Heart left ventricle (tissue), 16 donors: ENCODE results near the gene LEMD3. TPM values are rescaled to one million over a fixed set of nuclear protein-coding genes. Genes with fewer than 3 reads are reported as not detected.

ENCODE experiments used
- ATAC-seq, 4 donors: fragments of 200-7000 bp; cut with Tn5 transposase; one replicate each; pipeline ENCODE4 v1.9.1; 2020 to 2022; ENCODE audit warnings: moderate library complexity in 4 of 4, mild to moderate bottlenecking in 3 of 4, moderate number of reproducible peaks in 1 of 4
- DNase-seq, 5 donors: peaks; one replicate each; pipeline ENCODE4 v3.0.0-alpha.2; 2020
- H3K27ac ChIP-seq, 12 donors: fragments of 200-600 bp; sonication (generic) in 4 of 12; one replicate each; pipeline versions ENCODE4 v1.5.0 to v1.8.0; 2016 to 2022; ENCODE audit warnings: mild to moderate bottlenecking in 2 of 12
- H3K27me3 ChIP-seq, 9 donors: fragments of 200-600 bp; sonication (generic) in 2 of 9; one replicate each; pipeline versions ENCODE4 v1.5.1 to v1.8.0; 2016 to 2022; ENCODE audit warnings: mild to moderate bottlenecking in 3 of 9
- H3K36me3 ChIP-seq, 9 donors: fragments of 200-600 bp; sonication (generic) in 2 of 9; one replicate each; pipeline versions ENCODE4 v1.5.0 to v1.8.0; 2018 to 2022; ENCODE audit warnings: mild to moderate bottlenecking in 2 of 9
- H3K4me1 ChIP-seq, 12 donors: fragments of 200-600 bp; sonication (generic) in 4 of 12; one replicate each; pipeline versions ENCODE4 v1.5.0 to v1.8.0; 2016 to 2022; ENCODE audit warnings: mild to moderate bottlenecking in 3 of 12
- H3K4me3 ChIP-seq, 12 donors: fragments of 200-600 bp; sonication (generic) in 4 of 12; one replicate each; pipeline versions ENCODE4 v1.5.0 to v1.8.0; 2017 to 2022; ENCODE audit warnings: mild to moderate bottlenecking in 9 of 12, moderate library complexity in 4 of 12
- H3K9me3 ChIP-seq, 12 donors: fragments of 200-600 bp; sonication (generic) in 4 of 12; one replicate each; pipeline versions ENCODE4 v1.5.0 to v1.8.0; 2016 to 2022; ENCODE audit warnings: mild to moderate bottlenecking in 1 of 12
- POLR2A ChIP-seq, 2 donors: fragments of 450-650 bp; IDR thresholded peaks; one replicate each; pipeline ENCODE4 v1.6.1; 2017; ENCODE audit warnings: antibody characterized with exemption in 2 of 2, mild to moderate bottlenecking in 2 of 2, moderate library complexity in 2 of 2
- whole genome bisulfite sequencing, 4 donors: extraction: QIAGEN DNeasy Blood & Tissue Kit in 2 of 4; methylation state at CpG; one replicate each; pipeline versions ENCODE4 v1.1.5 to v1.1.7; 2013 to 2018; 5-methylcytosine and 5-hydroxymethylcytosine counted together
- intact Hi-C, 10 donors: fragments of 100-400 bp; cut with DNase I; formaldehyde crosslinking; loops; one replicate each; pipeline versions ENCODE4 v1.11.1 to v1.14.2; 2022
- polyA plus RNA-seq, 2 donors: library from polyadenylated mRNA; stranded (reverse); fragments of 200-250 nt; gene quantifications; one replicate each; pipeline ENCODE4 v1.2.3, GENCODE V29; 2013
- total RNA-seq, 9 donors: library from RNA; depleted of rRNA in 2 of 9; stranded (reverse); fragments of >200 nt in 2 of 9; fragmentation: NEBNext Ultra II Directional in 3 of 9; extraction: Animal tissue kit (Norgen Biotek cat#: 25700) in 3 of 9; gene quantifications; one replicate each; pipeline versions ENCODE4 v1.1.0 to v1.2.4, GENCODE V29; 2016 to 2023
- TF ChIP-seq, protein P1 (sequence below), 12 donors: fragments of 200-600 bp; sonication (generic) in 4 of 12; IDR thresholded peaks; one replicate each; pipeline versions ENCODE4 v1.5.0 to v1.8.0; 2018 to 2022; ENCODE audit warnings: antibody characterized with exemption in 12 of 12, mild to moderate bottlenecking in 5 of 12
- donor health status: ischemic (EF 13 %, LVEDD 7.1; RV severe dilation, severe dysfunction).
- donor health status: healthy with polysubstance abuse.
- donor health status: DM: no; HTN: yes; CAD: no.
- donor health status: DM: no; HTN: no; CAD: no.
- donor health status: ischemic (EF 25% LVEDD 6.9; RV normal size, moderate dysfunction).
- donor health status: ischemic (EF 25% LVEDD 5.7; RV mildly dilated, moderate dysfunction).
- donor health status: healthy.
- donor health status: DM: yes; HTN: yes; CAD: no.
- donor health status: ischemic (EF 35%, LVEDD 5.7; RV mildly dilated, moderate dysfunction).
- donor health status: nonischemic (EF 11% LVEDD 7.7; RV severe dilation, severe dysfunction).
- donor health status: DM: yes; HTN: yes; CAD: no.
- donor health status: PGD.
- donor health status: ischemic (EF 29% LVEDD 5.4; RV normal size, mild dysfunction).
- donor health status: nonischemic (EF 23%, LVEDD 6.1; RV moderate dilation, normal function).

LEMD3 gene
- total and polyA plus RNA-seq, 11 donors = 4.9 to 19.9 (median 12.9) TPM

DNA sequence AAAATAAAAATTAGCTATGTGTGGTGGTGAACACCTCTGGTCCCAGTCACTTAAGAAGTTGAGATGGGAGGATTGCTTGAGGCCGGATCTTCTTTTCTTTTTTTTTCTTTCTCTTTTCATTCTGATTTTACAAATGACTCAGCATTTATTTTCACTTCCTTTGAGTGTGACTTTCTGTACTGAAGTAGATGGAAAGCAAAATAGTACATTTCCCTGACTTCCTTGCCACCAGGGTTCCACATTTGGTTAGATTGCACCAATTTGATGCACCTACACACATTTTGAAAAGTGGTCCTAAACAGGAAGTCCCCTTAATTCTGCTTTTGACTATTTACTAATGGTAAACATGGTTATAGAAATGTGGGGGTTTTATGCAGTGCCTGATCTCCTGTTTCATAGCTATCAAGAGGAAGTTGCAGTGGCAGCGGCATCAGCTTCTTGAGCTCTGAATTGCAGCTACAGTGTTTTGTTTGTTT lies 13.0 kb upstream of the LEMD3 start:
- H3K36me3 ChIP-seq = no peaks in the 10 kb centered on the region
- peaks cover 0 to 15% (median 0%) of the 10 kb centered on the region in 12 donors for H3K4me1 ChIP-seq
- H3K9me3 ChIP-seq = no peaks in the 10 kb centered on the region
- TF ChIP-seq, protein P1, sequence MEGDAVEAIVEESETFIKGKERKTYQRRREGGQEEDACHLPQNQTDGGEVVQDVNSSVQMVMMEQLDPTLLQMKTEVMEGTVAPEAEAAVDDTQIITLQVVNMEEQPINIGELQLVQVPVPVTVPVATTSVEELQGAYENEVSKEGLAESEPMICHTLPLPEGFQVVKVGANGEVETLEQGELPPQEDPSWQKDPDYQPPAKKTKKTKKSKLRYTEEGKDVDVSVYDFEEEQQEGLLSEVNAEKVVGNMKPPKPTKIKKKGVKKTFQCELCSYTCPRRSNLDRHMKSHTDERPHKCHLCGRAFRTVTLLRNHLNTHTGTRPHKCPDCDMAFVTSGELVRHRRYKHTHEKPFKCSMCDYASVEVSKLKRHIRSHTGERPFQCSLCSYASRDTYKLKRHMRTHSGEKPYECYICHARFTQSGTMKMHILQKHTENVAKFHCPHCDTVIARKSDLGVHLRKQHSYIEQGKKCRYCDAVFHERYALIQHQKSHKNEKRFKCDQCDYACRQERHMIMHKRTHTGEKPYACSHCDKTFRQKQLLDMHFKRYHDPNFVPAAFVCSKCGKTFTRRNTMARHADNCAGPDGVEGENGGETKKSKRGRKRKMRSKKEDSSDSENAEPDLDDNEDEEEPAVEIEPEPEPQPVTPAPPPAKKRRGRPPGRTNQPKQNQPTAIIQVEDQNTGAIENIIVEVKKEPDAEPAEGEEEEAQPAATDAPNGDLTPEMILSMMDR (IDR thresholded peaks at IDR 0.05) = no peak
- no peak for TF ChIP-seq POLR2A (IDR thresholded peaks at IDR 0.05)
- ATAC-seq = no peak
- peak overlapping the region in 1 of 12 donors; percentile 32 for H3K4me3 ChIP-seq
- intact Hi-C loops = no loop called here
- peak overlapping the region in 1 of 12 donors; percentile 86 for H3K27ac ChIP-seq
- 62 to 76% (median 70%) methylated on average over 2 of the region's 2 CpGs for WGBS, 4 donors
- DNase-seq = no peak
- peaks cover 0 to 8% (median 0%) of the 10 kb centered on the region in 9 donors for H3K27me3 ChIP-seq

DNA sequence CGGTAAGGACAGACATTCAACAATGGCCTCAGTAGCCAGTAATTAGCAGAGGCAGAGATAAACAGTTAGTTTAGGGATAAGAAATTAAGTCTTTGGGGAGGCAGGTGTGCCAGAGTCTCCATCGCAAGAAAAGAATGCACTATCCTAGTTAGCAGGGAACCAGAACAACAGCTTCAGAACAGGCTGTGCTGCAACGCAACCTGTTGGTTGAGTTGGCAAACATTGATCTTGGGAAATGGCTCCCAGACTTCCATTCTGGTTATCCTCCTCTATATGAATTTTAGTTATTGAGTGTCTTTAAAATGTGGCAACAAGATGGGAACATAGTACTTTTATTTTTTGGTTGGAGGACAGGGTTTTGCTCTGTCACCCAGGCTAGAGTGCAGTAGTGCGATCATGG lies 12.3 kb upstream of the LEMD3 start:
- DNase-seq (no peak), ATAC-seq (no peak)
- Histone ChIP-seq H3K4me3 (peak overlapping the region in 1 of 12 donors; percentile 32), H3K36me3 (no peaks in the 10 kb centered on the region), H3K27me3 (peaks cover 0 to 13% (median 0%) of the 10 kb centered on the region in 9 donors), H3K9me3 (no peaks in the 10 kb centered on the region), H3K4me1 (peaks cover 0 to 15% (median 0%) of the 10 kb centered on the region in 12 donors), H3K27ac (peak overlapping the region in 1 of 12 donors; percentile 86)
- 87 to 91% (median 90%) methylated on average over 4 of the region's 4 CpGs for WGBS, 4 donors
- no peak for TF ChIP-seq POLR2A (IDR thresholded peaks at IDR 0.05)
- TF ChIP-seq, protein P1 (IDR thresholded peaks at IDR 0.05) = no peak
- intact Hi-C loops = no loop called here

DNA sequence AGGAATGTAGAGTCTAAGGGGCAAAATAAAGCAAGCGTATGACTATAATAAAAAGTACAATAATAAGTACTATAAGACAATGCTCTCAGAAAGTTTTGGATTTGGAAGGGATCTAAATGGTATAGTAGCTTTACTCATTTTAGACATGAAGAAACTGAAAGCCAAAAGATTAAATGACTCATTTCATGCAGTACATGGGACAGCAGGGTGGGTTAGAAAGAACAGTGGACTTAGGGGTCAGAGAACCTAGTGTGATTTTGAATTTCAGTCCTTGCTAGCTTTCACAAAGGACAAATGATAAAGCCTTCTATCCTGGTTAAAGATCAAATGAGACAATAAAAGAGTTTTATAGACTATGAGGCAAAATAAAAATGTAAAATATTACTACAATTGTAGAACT lies 6.8 kb upstream of the LEMD3 start:
- Histone ChIP-seq H3K9me3 (no peaks in the 10 kb centered on the region), H3K27me3 (peaks cover 0 to 19% (median 0%) of the 10 kb centered on the region in 9 donors), H3K36me3 (no peaks in the 10 kb centered on the region), H3K27ac (no peak overlapping the region), H3K4me1 (no peaks in the 10 kb centered on the region), H3K4me3 (no peak overlapping the region)
- 95 to 98% (median 97%) methylated on average over 1 of the region's 1 CpG for WGBS, 4 donors
- ATAC-seq = no peak
- intact Hi-C loops = no loop called here
- DNase-seq = no peak
- no peak for TF ChIP-seq POLR2A (IDR thresholded peaks at IDR 0.05)
- TF ChIP-seq, protein P1 (IDR thresholded peaks at IDR 0.05) = no peak

DNA sequence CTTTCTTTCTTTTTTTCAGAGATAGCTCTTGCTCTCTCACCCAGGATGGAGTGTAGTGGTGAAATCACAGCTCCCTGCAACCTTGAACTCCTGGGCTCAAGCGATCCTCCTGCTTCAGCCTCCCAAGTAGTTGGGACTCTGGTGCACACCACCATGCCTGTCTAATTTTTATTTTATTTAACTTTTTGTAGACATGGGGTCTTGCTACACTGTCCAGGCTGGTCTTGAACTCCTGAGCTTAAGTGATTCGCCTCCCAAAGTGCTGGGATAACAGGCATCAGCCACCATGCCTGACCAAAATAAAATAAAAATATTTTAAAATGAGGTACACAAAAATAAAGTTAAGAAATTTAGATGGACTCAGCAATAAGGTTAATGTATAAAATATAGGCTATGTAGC lies 5.1 kb upstream of the LEMD3 start:
- H3K27me3 ChIP-seq = peaks cover 0 to 19% (median 0%) of the 10 kb centered on the region in 9 donors
- H3K4me1 ChIP-seq = peaks cover 0 to 8% (median 4%) of the 10 kb centered on the region in 12 donors
- no peak for DNase-seq
- 93 to 97% (median 97%) methylated on average over 2 of the region's 2 CpGs for WGBS, 4 donors
- no peak overlapping the region for H3K27ac ChIP-seq
- H3K9me3 ChIP-seq = no peaks in the 10 kb centered on the region
- ATAC-seq = no peak
- TF ChIP-seq, protein P1 (IDR thresholded peaks at IDR 0.05) = no peak
- no peak for TF ChIP-seq POLR2A (IDR thresholded peaks at IDR 0.05)
- intact Hi-C loops = no loop called here
- H3K4me3 ChIP-seq = no peak overlapping the region
- H3K36me3 ChIP-seq = no peaks in the 10 kb centered on the region
